Activated T-cell treated with anti-CD3 and anti-CD28 coated beads, Interleukin-2, amount 50 U/mL, for 72 hours (primary cell): ENCODE data around the gene GLB1L. TPM values are rescaled to one million over a fixed set of nuclear protein-coding genes. Genes with fewer than 3 reads are reported as not detected.
A peak's percentile ranks its signal among the peaks of the same experiment; 100 is the strongest.

Source experiments
- ATAC-seq, 2 donors: fragments of 150-1000 bp; cut with Tn5 transposase; replicated peaks in 1 of 2; 2 replicates each; pipeline ENCODE4 v1.10.0; 2021; ENCODE audit warnings: moderate library complexity in 2 of 2, mild to moderate bottlenecking in 1 of 2
- DNase-seq, 2 donors: peaks; one replicate each; pipeline ENCODE4 v3.0.0; 2021 to 2022; ENCODE audit warnings: mixed read lengths in 1 of 2
- H3K27ac Mint-ChIP-seq: one replicate; pipeline ENCODE4 v1.8.0; 2022; ENCODE audit warnings: mild to moderate bottlenecking, moderate library complexity, mixed read lengths
- H3K27me3 Mint-ChIP-seq: one replicate; pipeline ENCODE4 v1.8.0; 2022; ENCODE audit warnings: low read depth, mixed read lengths
- H3K36me3 Mint-ChIP-seq, 2 donors: one replicate each; pipeline ENCODE4 v1.8.0; 2022; ENCODE audit warnings: mixed read lengths in 2 of 2, mild to moderate bottlenecking in 1 of 2; ENCODE audit not compliant: insufficient read depth in 2 of 2
- H3K4me1 Mint-ChIP-seq: one replicate; pipeline ENCODE4 v1.8.0; 2022; ENCODE audit warnings: low read depth, mixed read lengths
- H3K4me3 Mint-ChIP-seq, 2 donors: one replicate each; pipeline ENCODE4 v1.8.0; 2022; ENCODE audit warnings: mild to moderate bottlenecking in 2 of 2, mixed read lengths in 2 of 2, moderate library complexity in 2 of 2
- H3K9me3 Mint-ChIP-seq, 2 donors: one replicate each; pipeline ENCODE4 v1.8.0; 2022; ENCODE audit warnings: mixed read lengths in 2 of 2
- total RNA-seq, 2 donors: library from RNA; stranded (reverse); gene quantifications; one replicate each; pipeline ENCODE4 v1.2.3, GENCODE V29; 2022

Gene GLB1L
- total RNA-seq, 2 donors from 2014 or later: 2.3 to 3.4 TPM

GRCh38 chr2:219199470-219200211 is 45.6 kb downstream of the GLB1L start:
- Mint-ChIP-seq H3K4me1 (peaks cover 20% of the 10 kb centered on the region), H3K4me3 (peak overlapping the region; percentile 28 to 39), H3K27ac (no peak overlapping the region), H3K36me3 (peaks cover 1 to 5% of the 10 kb centered on the region in 2 donors), H3K27me3 (no peaks in the 10 kb centered on the region), H3K9me3 (peaks cover 0 to 3% of the 10 kb centered on the region in 2 donors)
- DNase-seq (no peak), ATAC-seq (no peak)

GRCh38 chr2:219198974-219199373 is 46.3 kb downstream of the GLB1L start:
- H3K9me3 Mint-ChIP-seq: no peaks in the 10 kb centered on the region
- peak overlapping the region in 1 of 2 donors; percentile 39 for H3K4me3 Mint-ChIP-seq
- H3K36me3 Mint-ChIP-seq: peaks cover 0 to 2% of the 10 kb centered on the region in 2 donors
- ATAC-seq (no peak), DNase-seq (no peak)
- H3K4me1 Mint-ChIP-seq: peaks cover 20% of the 10 kb centered on the region
- no peaks in the 10 kb centered on the region for H3K27me3 Mint-ChIP-seq
- H3K27ac Mint-ChIP-seq: no peak overlapping the region

GRCh38 chr2:219197388-219197787 is 47.9 kb downstream of the GLB1L start:
- Mint-ChIP-seq H3K27ac (no peak overlapping the region), H3K4me1 (peaks cover 20% of the 10 kb centered on the region), H3K9me3 (no peaks in the 10 kb centered on the region), H3K27me3 (no peaks in the 10 kb centered on the region), H3K36me3 (no peaks in the 10 kb centered on the region), H3K4me3 (no peak overlapping the region)
- no peak for ATAC-seq
- no peak for DNase-seq

- Mint-ChIP-seq H3K4me3 (peak overlapping the region in 1 of 2 donors; percentile 10), H3K27ac (peak overlapping the region; percentile 51)
Observed at GRCh38 chr2:219186754-219187456, 58.3 kb downstream of the GLB1L start.

More at GRCh38 chr2:219186754-219187456, 58.3 kb downstream of the GLB1L start:
- H3K9me3 Mint-ChIP-seq: no peaks in the 10 kb centered on the region
- peaks cover 30% of the 10 kb centered on the region for H3K4me1 Mint-ChIP-seq
- no peaks in the 10 kb centered on the region for H3K27me3 Mint-ChIP-seq
- peak; percentile 89 to 91 for ATAC-seq
- H3K36me3 Mint-ChIP-seq: peaks cover 6 to 11% of the 10 kb centered on the region in 2 donors
- DNase-seq: peak; percentile 29 to 36

Other genes with a start within 250 kb of the GLB1L start
- gene CFAP65, start 203.9 kb downstream of the GLB1L start, total RNA-seq: not detected
- gene IHH, start 184.5 kb downstream of the GLB1L start, total RNA-seq: under 1 TPM; 0.12 to 0.14 TPM
- 10 to 100 TPM; 19.8 to 21.1 TPM for gene NHEJ1, start 84.6 kb downstream of the GLB1L start, total RNA-seq
- gene SLC23A3, start 75.4 kb downstream of the GLB1L start, total RNA-seq: 1 to 10 TPM; 3.1 to 4.0 TPM
- gene CNPPD1, start 68.5 kb downstream of the GLB1L start, total RNA-seq: 10 to 100 TPM; 53.5 to 54.5 TPM
- gene RETREG2, start 67.2 kb downstream of the GLB1L start, total RNA-seq: 10 to 100 TPM; 53.7 to 66.8 TPM
- gene ZFAND2B, start 38.7 kb downstream of the GLB1L start, total RNA-seq: 10 to 100 TPM; 45.5 to 47.7 TPM
- 1 to 10 TPM; 8.5 to 8.8 TPM for gene ABCB6, start 26.5 kb downstream of the GLB1L start, total RNA-seq
- gene ATG9A, start 15.8 kb downstream of the GLB1L start, total RNA-seq: 10 to 100 TPM; 48.5 to 51.4 TPM
- 100 to 1,000 TPM; 101 to 117 TPM for gene ANKZF1, start 15.6 kb downstream of the GLB1L start, total RNA-seq
- 10 to 100 TPM; 36.8 to 46.0 TPM for gene STK16, start within 50 bp of the GLB1L start, total RNA-seq
- gene TUBA4B, start 7.8 kb upstream of the GLB1L start, total RNA-seq: not detected
- 10 to 100 TPM; 82.0 to 99.8 TPM for gene TUBA4A, start 8.5 kb upstream of the GLB1L start, total RNA-seq
- gene DNAJB2, start 33.9 kb upstream of the GLB1L start, total RNA-seq: 10 to 100 TPM; 71.1 to 88.1 TPM
- gene PTPRN, start 64.0 kb upstream of the GLB1L start, total RNA-seq: 1 to 10 TPM; 1.7 to 2.5 TPM
- not detected for gene RESP18, start 87.3 kb upstream of the GLB1L start, total RNA-seq
- 10 to 100 TPM; 61.5 to 71.0 TPM for gene DNPEP, start 142.5 kb upstream of the GLB1L start, total RNA-seq
- gene DES, start 172.9 kb upstream of the GLB1L start, total RNA-seq: under 1 TPM in 1 of 2 donors, not detected in 1; 0.10 TPM
- 1 to 10 TPM; 4.8 to 6.9 TPM for gene SPEG, start 189.4 kb upstream of the GLB1L start, total RNA-seq